Lower leg skin (tissue), 4 donors: ENCODE results near the gene CD101. TPM values are rescaled to one million over a fixed set of nuclear protein-coding genes. Genes with fewer than 3 reads are reported as not detected.

Source experiments
- DNase-seq, 2 donors: peaks; one replicate each; pipeline ENCODE4 v3.0.0-alpha.2; 2019; ENCODE audit warnings: low spot score in 2 of 2
- H3K4me3 ChIP-seq: fragments of 200-600 bp; sonication (generic); 2 replicates; pipeline ENCODE4 v1.5.1; 2017; ENCODE audit warnings: mild to moderate bottlenecking, low read depth; ENCODE audit not compliant: poor library complexity, severe bottlenecking
- CTCF ChIP-seq, 3 donors: fragments of 450-650 bp; IDR thresholded peaks; one replicate each; pipeline ENCODE4 v1.5.1; 2016; ENCODE audit warnings: antibody characterized with exemption in 3 of 3, mild to moderate bottlenecking in 3 of 3, moderate library complexity in 2 of 3
- POLR2A ChIP-seq, 2 donors: fragments of 450-650 bp; IDR thresholded peaks; one replicate each; pipeline ENCODE4 v1.6.1; 2016 to 2017; ENCODE audit warnings: antibody characterized with exemption in 2 of 2, mild to moderate bottlenecking in 1 of 2, moderate library complexity in 1 of 2
- WGBS, 2 donors: methylation state at CpG; one replicate each; pipeline ENCODE4 v1.1.5; 2018; 5-methylcytosine and 5-hydroxymethylcytosine counted together
- intact Hi-C: fragments of 100-400 bp; cut with DNase I; formaldehyde crosslinking; loops from one replicate; pipeline ENCODE4 v1.15.0; 2023; ENCODE audit warnings: low total_unique reads
- total RNA-seq, 4 donors: library from RNA; depleted of rRNA; stranded (reverse); fragments of >200 nt; gene quantifications; one replicate each; pipeline ENCODE4 v1.1.0, GENCODE V29; 2016

CD101 gene
- total RNA-seq, 4 donors from 2014 or later = 0.46 to 1.8 (median 0.92) TPM

GRCh38 chr1:117013309-117013858 is 11.8 kb downstream of the CD101 start:
- no peak for DNase-seq
- no peak overlapping the region for H3K4me3 ChIP-seq
- TF ChIP-seq POLR2A (IDR thresholded peaks at IDR 0.05) (no peak), CTCF (IDR thresholded peaks at IDR 0.05) (no peak)
- WGBS, 2 donors = 71 to 84% methylated on average over 5 of the region's 5 CpGs
- intact Hi-C loops = no loop called here

GRCh38 chr1:117014209-117014608 is 12.6 kb downstream of the CD101 start:
- intact Hi-C loops = no loop called here
- no peak for TF ChIP-seq CTCF (IDR thresholded peaks at IDR 0.05)
- no peak for TF ChIP-seq POLR2A (IDR thresholded peaks at IDR 0.05)
- no peak overlapping the region for H3K4me3 ChIP-seq
- 93 to 95% methylated on average over 5 of the region's 5 CpGs for WGBS, 2 donors
- no peak for DNase-seq

- intact Hi-C loops = no loop called here
- H3K4me3 ChIP-seq = no peak overlapping the region
- no peak for TF ChIP-seq POLR2A (IDR thresholded peaks at IDR 0.05)
- TF ChIP-seq CTCF (IDR thresholded peaks at IDR 0.05) = no peak
- DNase-seq = no peak
- 81 to 88% methylated on average over 3 of the region's 3 CpGs for WGBS, 2 donors
Measured at GRCh38 chr1:117015724-117016123, 14.2 kb downstream of the CD101 start.

- intact Hi-C loops = no loop called here
- H3K4me3 ChIP-seq = no peak overlapping the region
- TF ChIP-seq POLR2A (IDR thresholded peaks at IDR 0.05) (no peak), CTCF (IDR thresholded peaks at IDR 0.05) (no peak)
- 89% methylated on average over 4 of the region's 4 CpGs for WGBS, 2 donors
- no peak for DNase-seq
Measured at GRCh38 chr1:117017062-117017461, 15.5 kb downstream of the CD101 start.

- no peak overlapping the region for H3K4me3 ChIP-seq
- no peak for TF ChIP-seq POLR2A (IDR thresholded peaks at IDR 0.05)
- TF ChIP-seq CTCF (IDR thresholded peaks at IDR 0.05) = no peak
- WGBS, 2 donors = 41 to 56% methylated on average over 3 of the region's 3 CpGs
- intact Hi-C loops = no loop called here
- no peak for DNase-seq
Measured at GRCh38 chr1:117017648-117018047, 16.1 kb downstream of the CD101 start.

GRCh38 chr1:117020526-117021156 is 19.1 kb downstream of the CD101 start:
- DNase-seq = no peak
- TF ChIP-seq POLR2A (IDR thresholded peaks at IDR 0.05) = no peak
- TF ChIP-seq CTCF (IDR thresholded peaks at IDR 0.05) = no peak
- intact Hi-C loops = no loop called here
- WGBS, 2 donors = 62 to 82% methylated on average over 1 of the region's 1 CpG
- H3K4me3 ChIP-seq = no peak overlapping the region
